Liver (tissue), 9 donors: ENCODE data around the gene DSE. TPM values are rescaled to one million over a fixed set of nuclear protein-coding genes. Genes with fewer than 3 reads are reported as not detected.

ENCODE experiments used
- DNase-seq: peaks from one replicate; pipeline ENCODE4 v3.0.0-alpha.2; 2017; ENCODE audit warnings: low spot score
- H3K27ac ChIP-seq, 2 donors: one replicate each; pipeline ENCODE4 v1.7.0; 2013; ENCODE audit warnings: inconsistent platforms in 2 of 2, low read length in 2 of 2, control low read depth in 1 of 2, low read depth in 1 of 2, mild to moderate bottlenecking in 1 of 2
- H3K27me3 ChIP-seq, 4 donors: one replicate each; pipeline versions ENCODE4 v1.6.1 to v1.7.0; 2013; ENCODE audit warnings: low read length in 3 of 4, inconsistent platforms in 1 of 4, mild to moderate bottlenecking in 1 of 4, moderate library complexity in 1 of 4; ENCODE audit not compliant: control insufficient read depth in 4 of 4, insufficient read depth in 4 of 4
- H3K36me3 ChIP-seq, 4 donors: one replicate each; pipeline versions ENCODE4 v1.6.1 to v1.7.0; 2013; ENCODE audit warnings: low read length in 3 of 4, mild to moderate bottlenecking in 3 of 4, low read depth in 1 of 4, moderate library complexity in 1 of 4; ENCODE audit not compliant: control insufficient read depth in 4 of 4, insufficient read depth in 3 of 4
- H3K4me1 ChIP-seq, 4 donors: one replicate each; pipeline versions ENCODE4 v1.6.1 to v1.7.0; 2013; ENCODE audit warnings: low read length in 3 of 4, mild to moderate bottlenecking in 3 of 4, moderate library complexity in 1 of 4; ENCODE audit not compliant: control insufficient read depth in 4 of 4, insufficient read depth in 4 of 4
- H3K4me3 ChIP-seq, 3 donors: one replicate each; pipeline versions ENCODE4 v1.6.1 to v1.7.0; 2013; ENCODE audit warnings: low read length in 3 of 3, control low read depth in 1 of 3, low read depth in 1 of 3, mild to moderate bottlenecking in 1 of 3
- H3K9ac ChIP-seq, 2 donors: one replicate each; pipeline ENCODE4 v1.7.0; 2013; ENCODE audit warnings: low read length in 2 of 2, mild to moderate bottlenecking in 2 of 2, moderate library complexity in 2 of 2, control low read depth in 1 of 2, low read depth in 1 of 2
- H3K9me3 ChIP-seq, 4 donors: one replicate each; pipeline versions ENCODE4 v1.6.1 to v1.7.0; 2013; ENCODE audit warnings: low read length in 3 of 4; ENCODE audit not compliant: control insufficient read depth in 4 of 4
- EGR1 ChIP-seq, 2 donors: IDR thresholded peaks; 2 replicates each; pipeline ENCODE4 v1.6.1; 2016 to 2018; ENCODE audit warnings: antibody characterized with exemption in 2 of 2, low read depth in 2 of 2
- FOXA2 ChIP-seq: IDR thresholded peaks from 2 replicates; pipeline ENCODE4 v1.6.1; 2016; ENCODE audit warnings: antibody characterized with exemption
- GABPA ChIP-seq, 2 donors: IDR thresholded peaks in 1 of 2; conservative IDR thresholded peaks in 1 of 2; 2 replicates each; pipeline ENCODE4 v1.6.1; 2016; ENCODE audit warnings: antibody characterized with exemption in 2 of 2, mild to moderate bottlenecking in 1 of 2, moderate library complexity in 1 of 2
- HNF4A ChIP-seq, 2 donors: conservative IDR thresholded peaks; 2 replicates each; pipeline ENCODE4 v1.6.1; 2016; ENCODE audit warnings: antibody characterized with exemption in 2 of 2, mild to moderate bottlenecking in 2 of 2
- HNF4G ChIP-seq: IDR thresholded peaks from 2 replicates; pipeline ENCODE4 v1.6.1; 2016; ENCODE audit warnings: antibody characterized with exemption
- JUND ChIP-seq, 2 donors: IDR thresholded peaks; 2 replicates each; pipeline ENCODE4 v1.6.1; 2016; ENCODE audit warnings: antibody characterized with exemption in 2 of 2
- NR2F2 ChIP-seq: IDR thresholded peaks from 2 replicates; pipeline ENCODE4 v1.6.1; 2016; ENCODE audit warnings: antibody characterized with exemption
- RAD21 ChIP-seq, 2 donors: IDR thresholded peaks; 2 replicates each; pipeline ENCODE4 v1.6.1; 2016; ENCODE audit warnings: antibody characterized with exemption in 2 of 2, mild to moderate bottlenecking in 2 of 2
- RXRA ChIP-seq, 2 donors: IDR thresholded peaks; 2 replicates each; pipeline ENCODE4 v1.6.1; 2017 to 2018; ENCODE audit warnings: antibody characterized with exemption in 2 of 2, mild to moderate bottlenecking in 1 of 2
- SP1 ChIP-seq: IDR thresholded peaks from 2 replicates; pipeline ENCODE4 v1.6.1; 2018; ENCODE audit warnings: antibody characterized with exemption, mild to moderate bottlenecking
- YY1 ChIP-seq: IDR thresholded peaks from 2 replicates; pipeline ENCODE4 v1.6.1; 2016; ENCODE audit warnings: antibody characterized with exemption, mild to moderate bottlenecking
- WGBS: extraction: QIAGEN DNeasy Blood & Tissue Kit; methylation state at CpG from one replicate; pipeline ENCODE4 v1.1.7; 2013; 5-methylcytosine and 5-hydroxymethylcytosine counted together
- polyA plus RNA-seq, 2 donors: library from polyadenylated mRNA; stranded (reverse) in 1 of 2; unstranded in 1 of 2; fragments of 200-250 nt in 1 of 2; fragments of >200 nt in 1 of 2; fragmentation: Nextera tagmentation in 1 of 2; extraction: Ambion mirVana in 1 of 2; gene quantifications; one replicate each; pipeline versions ENCODE4 v1.2.1 to v1.2.3, GENCODE V29; 2013 to 2015
- total RNA-seq, 2 donors: library from RNA; depleted of rRNA; stranded (reverse); fragments of >200 nt; gene quantifications; one replicate each; pipeline ENCODE4 v1.2.3, GENCODE V29; 2014
- TF ChIP-seq, protein P1 (sequence below): fragments of 150-350 bp; IDR thresholded peaks from 2 replicates; pipeline ENCODE4 v1.5.1; 2017; ENCODE audit warnings: improper control_type of control experiment, low read depth, low read length; ENCODE audit not compliant: missing input control
- TF ChIP-seq, protein P2 (sequence below): IDR thresholded peaks from 2 replicates; pipeline ENCODE4 v1.6.1; 2016; ENCODE audit warnings: antibody characterized with exemption
- TF ChIP-seq, protein P3 (sequence below): IDR thresholded peaks from 2 replicates; pipeline ENCODE4 v1.6.1; 2016; ENCODE audit warnings: antibody characterized with exemption
- donor health status: healthy.
- donor health status: healthy.
- donor health status: healthy.
- donor health status: healthy.
- donor health status: healthy.

Gene DSE
- total and polyA plus RNA-seq, 4 donors: 5.5 to 22.8 (median 9.6) TPM

DNA sequence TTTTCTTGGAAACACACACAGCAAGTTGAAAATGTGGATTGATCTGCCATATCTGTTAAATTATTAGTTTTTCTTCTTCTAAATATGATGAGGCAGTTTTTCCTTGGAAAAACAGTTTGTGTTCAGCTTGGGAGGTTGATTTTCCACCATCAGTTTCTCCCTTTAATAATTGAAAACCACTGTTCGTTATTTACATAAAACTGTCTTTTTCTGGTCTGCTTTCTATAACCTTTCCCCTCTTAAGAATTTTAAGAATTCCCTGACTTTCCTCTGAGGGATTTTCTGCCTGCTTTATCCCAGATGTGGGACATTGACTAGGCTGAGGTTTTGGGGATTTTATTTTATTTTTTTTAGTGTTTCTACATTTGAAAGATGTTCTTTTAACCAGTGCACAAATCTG is 27.2 kb downstream of the DSE start:
- H3K4me3 ChIP-seq: no peak overlapping the region
- no peak overlapping the region for H3K9ac ChIP-seq
- DNase-seq: no peak
- H3K4me1 ChIP-seq: no peaks in the 10 kb centered on the region
- H3K27me3 ChIP-seq: no peaks in the 10 kb centered on the region
- WGBS: 63% methylated on average over 1 of the region's 1 CpG
- H3K36me3 ChIP-seq: no peaks in the 10 kb centered on the region
- H3K9me3 ChIP-seq: no peaks in the 10 kb centered on the region
- no peak overlapping the region for H3K27ac ChIP-seq
- TF ChIP-seq RAD21 (IDR thresholded peaks at IDR 0.05) (no peak), NR2F2 (peak; percentile 61)

DNA sequence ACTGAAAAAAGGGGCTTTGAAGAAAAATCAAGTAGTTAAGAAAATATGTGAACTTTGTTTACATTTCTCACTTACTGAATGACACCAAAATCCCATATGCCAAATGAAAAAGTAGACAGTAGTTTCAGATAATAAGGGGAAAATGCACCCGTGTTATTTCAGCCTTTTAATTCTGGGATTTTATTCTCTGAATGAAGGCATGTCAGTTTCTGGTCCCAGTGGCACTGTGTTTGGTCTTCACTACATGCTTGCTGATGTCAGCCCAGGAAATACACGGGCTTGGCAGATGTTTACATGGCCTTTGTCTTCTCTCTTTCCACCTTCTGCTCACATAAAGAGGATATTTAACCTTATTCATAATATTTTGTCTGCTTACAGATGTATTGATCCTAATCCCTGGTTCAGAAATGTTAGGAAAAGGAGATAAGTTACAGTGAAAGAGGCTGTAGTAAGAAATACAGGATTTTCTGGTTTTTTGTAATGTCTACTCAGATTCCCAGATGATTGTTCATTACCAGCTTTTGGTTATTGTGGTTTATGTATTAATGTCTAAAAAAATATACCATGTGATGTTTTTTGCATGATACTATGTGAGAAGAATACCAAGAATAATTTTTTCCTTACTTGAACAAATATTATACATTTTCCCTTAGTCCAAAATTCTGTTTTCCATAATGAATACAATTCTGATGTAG is 27.7 kb downstream of the DSE start:
- Histone ChIP-seq H3K4me3 (no peak overlapping the region), H3K9me3 (no peaks in the 10 kb centered on the region), H3K4me1 (no peaks in the 10 kb centered on the region), H3K27ac (peak overlapping the region in 1 of 2 donors; percentile 13), H3K9ac (no peak overlapping the region), H3K36me3 (no peaks in the 10 kb centered on the region), H3K27me3 (no peaks in the 10 kb centered on the region)
- no peak for TF ChIP-seq JUND (IDR thresholded peaks at IDR 0.05)
- no peak for TF ChIP-seq GABPA (IDR thresholded peaks at IDR 0.05 in 1 of 2, conservative IDR thresholded peaks at IDR 0.05 in 1 of 2)
- TF ChIP-seq FOXA2: no peak
- TF ChIP-seq, protein P1, sequence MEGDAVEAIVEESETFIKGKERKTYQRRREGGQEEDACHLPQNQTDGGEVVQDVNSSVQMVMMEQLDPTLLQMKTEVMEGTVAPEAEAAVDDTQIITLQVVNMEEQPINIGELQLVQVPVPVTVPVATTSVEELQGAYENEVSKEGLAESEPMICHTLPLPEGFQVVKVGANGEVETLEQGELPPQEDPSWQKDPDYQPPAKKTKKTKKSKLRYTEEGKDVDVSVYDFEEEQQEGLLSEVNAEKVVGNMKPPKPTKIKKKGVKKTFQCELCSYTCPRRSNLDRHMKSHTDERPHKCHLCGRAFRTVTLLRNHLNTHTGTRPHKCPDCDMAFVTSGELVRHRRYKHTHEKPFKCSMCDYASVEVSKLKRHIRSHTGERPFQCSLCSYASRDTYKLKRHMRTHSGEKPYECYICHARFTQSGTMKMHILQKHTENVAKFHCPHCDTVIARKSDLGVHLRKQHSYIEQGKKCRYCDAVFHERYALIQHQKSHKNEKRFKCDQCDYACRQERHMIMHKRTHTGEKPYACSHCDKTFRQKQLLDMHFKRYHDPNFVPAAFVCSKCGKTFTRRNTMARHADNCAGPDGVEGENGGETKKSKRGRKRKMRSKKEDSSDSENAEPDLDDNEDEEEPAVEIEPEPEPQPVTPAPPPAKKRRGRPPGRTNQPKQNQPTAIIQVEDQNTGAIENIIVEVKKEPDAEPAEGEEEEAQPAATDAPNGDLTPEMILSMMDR: no peak
- TF ChIP-seq, protein P2, sequence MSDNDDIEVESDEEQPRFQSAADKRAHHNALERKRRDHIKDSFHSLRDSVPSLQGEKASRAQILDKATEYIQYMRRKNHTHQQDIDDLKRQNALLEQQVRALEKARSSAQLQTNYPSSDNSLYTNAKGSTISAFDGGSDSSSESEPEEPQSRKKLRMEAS: no peak
- peak in 1 of 2 donors; percentile 8 for TF ChIP-seq HNF4A (conservative IDR thresholded peaks at IDR 0.05)
- no peak for DNase-seq
- 32% methylated on average over 2 of the region's 2 CpGs for WGBS

DNA sequence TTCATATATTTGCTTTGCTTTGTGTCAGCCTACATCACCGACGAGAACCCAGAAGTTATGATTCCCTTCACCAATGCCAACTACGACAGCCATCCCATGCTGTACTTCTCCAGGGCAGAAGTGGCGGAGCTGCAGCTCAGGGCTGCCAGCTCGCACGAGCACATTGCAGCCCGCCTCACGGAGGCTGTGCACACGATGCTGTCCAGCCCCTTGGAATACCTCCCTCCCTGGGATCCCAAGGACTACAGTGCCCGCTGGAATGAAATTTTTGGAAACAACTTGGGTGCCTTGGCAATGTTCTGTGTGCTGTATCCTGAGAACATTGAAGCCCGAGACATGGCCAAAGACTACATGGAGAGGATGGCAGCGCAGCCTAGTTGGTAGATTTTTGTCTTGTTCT is 28.5 kb downstream of the DSE start:
- Histone ChIP-seq H3K9ac (no peak overlapping the region), H3K36me3 (no peaks in the 10 kb centered on the region), H3K9me3 (no peaks in the 10 kb centered on the region), H3K4me1 (no peaks in the 10 kb centered on the region), H3K27me3 (no peaks in the 10 kb centered on the region), H3K27ac (no peak overlapping the region), H3K4me3 (no peak overlapping the region)
- no peak for DNase-seq
- 91% methylated on average over 12 of the region's 12 CpGs for WGBS
- no peak for TF ChIP-seq SP1
- TF ChIP-seq EGR1 (IDR thresholded peaks at IDR 0.05; ENCODE audit: low read depth in 2 of 2): no peak
- TF ChIP-seq YY1: no peak
- TF ChIP-seq RXRA (IDR thresholded peaks at IDR 0.05): no peak
- TF ChIP-seq, protein P3, sequence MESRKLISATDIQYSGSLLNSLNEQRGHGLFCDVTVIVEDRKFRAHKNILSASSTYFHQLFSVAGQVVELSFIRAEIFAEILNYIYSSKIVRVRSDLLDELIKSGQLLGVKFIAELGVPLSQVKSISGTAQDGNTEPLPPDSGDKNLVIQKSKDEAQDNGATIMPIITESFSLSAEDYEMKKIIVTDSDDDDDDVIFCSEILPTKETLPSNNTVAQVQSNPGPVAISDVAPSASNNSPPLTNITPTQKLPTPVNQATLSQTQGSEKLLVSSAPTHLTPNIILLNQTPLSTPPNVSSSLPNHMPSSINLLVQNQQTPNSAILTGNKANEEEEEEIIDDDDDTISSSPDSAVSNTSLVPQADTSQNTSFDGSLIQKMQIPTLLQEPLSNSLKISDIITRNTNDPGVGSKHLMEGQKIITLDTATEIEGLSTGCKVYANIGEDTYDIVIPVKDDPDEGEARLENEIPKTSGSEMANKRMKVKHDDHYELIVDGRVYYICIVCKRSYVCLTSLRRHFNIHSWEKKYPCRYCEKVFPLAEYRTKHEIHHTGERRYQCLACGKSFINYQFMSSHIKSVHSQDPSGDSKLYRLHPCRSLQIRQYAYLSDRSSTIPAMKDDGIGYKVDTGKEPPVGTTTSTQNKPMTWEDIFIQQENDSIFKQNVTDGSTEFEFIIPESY: no peak
- TF ChIP-seq GABPA (IDR thresholded peaks at IDR 0.05 in 1 of 2, conservative IDR thresholded peaks at IDR 0.05 in 1 of 2): no peak
- TF ChIP-seq HNF4G: no peak
